Measurements from ENCODE around the gene C11orf24. TPM values are rescaled to one million over a fixed set of nuclear protein-coding genes. Genes with fewer than 3 reads are reported as not detected.
"Not testable (repeated sequence)": the region's sequence is repeated elsewhere in the genome, so short reads cannot be mapped to it uniquely, and the experiment has no call there.

Gene C11orf24
- total RNA-seq, 1 experiment from 2014 or later, result 52.3 TPM

DNA sequence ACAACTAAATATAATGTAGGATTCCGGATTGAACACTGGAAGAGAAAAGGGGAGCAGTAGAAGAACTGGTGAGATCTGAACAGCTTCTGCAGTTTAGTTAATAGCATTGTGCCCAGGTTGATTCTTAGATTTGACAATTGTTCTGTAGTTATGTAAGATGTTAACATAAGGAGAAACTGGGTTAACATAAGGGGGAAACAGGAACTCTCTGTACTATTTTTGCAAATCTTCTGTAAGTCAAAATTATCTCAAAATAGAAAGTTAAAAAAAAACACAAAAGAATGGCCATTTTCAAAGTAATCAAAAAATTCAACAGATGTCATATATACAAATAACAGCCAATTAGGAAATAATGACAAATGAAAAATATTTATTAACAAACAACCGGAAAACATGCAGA, 21.9 kb upstream of the C11orf24 start:
- ChIA-PET CTCF (no interaction called here), POLR2A (ENCODE audit: low non-redundant PET) (no interaction called here)
- H3K36me3 ChIP-seq (ENCODE audit: insufficient read depth, low read length, poor library complexity, severe bottlenecking), result no peaks in the 10 kb centered on the region
- H3K4me3 ChIP-seq (ENCODE audit: low read depth, low read length, poor library complexity, severe bottlenecking), result no peak overlapping the region
- DNase-seq (ENCODE audit: low spot score), result no peak
- BruUV-seq (replicated peaks), result no TSS peak
- H3K9me3 ChIP-seq (ENCODE audit: low read depth, low read length, poor library complexity, severe bottlenecking), result peaks cover 6% of the 10 kb centered on the region
- no peak overlapping the region for H3K27ac ChIP-seq (ENCODE audit: low read depth, low read length, poor library complexity, severe bottlenecking)
- no peak for TF ChIP-seq EZH2 (IDR thresholded peaks at IDR 0.05; ENCODE audit: borderline replicate concordance, low read depth, low read length, poor library complexity, severe bottlenecking)
- TF ChIP-seq, protein P1, sequence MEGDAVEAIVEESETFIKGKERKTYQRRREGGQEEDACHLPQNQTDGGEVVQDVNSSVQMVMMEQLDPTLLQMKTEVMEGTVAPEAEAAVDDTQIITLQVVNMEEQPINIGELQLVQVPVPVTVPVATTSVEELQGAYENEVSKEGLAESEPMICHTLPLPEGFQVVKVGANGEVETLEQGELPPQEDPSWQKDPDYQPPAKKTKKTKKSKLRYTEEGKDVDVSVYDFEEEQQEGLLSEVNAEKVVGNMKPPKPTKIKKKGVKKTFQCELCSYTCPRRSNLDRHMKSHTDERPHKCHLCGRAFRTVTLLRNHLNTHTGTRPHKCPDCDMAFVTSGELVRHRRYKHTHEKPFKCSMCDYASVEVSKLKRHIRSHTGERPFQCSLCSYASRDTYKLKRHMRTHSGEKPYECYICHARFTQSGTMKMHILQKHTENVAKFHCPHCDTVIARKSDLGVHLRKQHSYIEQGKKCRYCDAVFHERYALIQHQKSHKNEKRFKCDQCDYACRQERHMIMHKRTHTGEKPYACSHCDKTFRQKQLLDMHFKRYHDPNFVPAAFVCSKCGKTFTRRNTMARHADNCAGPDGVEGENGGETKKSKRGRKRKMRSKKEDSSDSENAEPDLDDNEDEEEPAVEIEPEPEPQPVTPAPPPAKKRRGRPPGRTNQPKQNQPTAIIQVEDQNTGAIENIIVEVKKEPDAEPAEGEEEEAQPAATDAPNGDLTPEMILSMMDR (conservative IDR thresholded peaks at IDR 0.05; ENCODE audit: low read depth, low read length), result no peak
- H3K4me1 ChIP-seq (ENCODE audit: insufficient read depth, low read length, poor library complexity, severe bottlenecking), result no peaks in the 10 kb centered on the region
- no peaks in the 10 kb centered on the region for H3K27me3 ChIP-seq (replicated peaks; ENCODE audit: insufficient read depth, low read depth, low read length, poor library complexity)
- intact Hi-C loops (cut with micrococcal nuclease; ENCODE audit: unreplicated experiment), result no loop called here

- no peak overlapping the region for H3K4me3 ChIP-seq (ENCODE audit: low read depth, low read length, poor library complexity, severe bottlenecking)
- H3K27ac ChIP-seq (ENCODE audit: low read depth, low read length, poor library complexity, severe bottlenecking), result no peak overlapping the region
- intact Hi-C loops (cut with micrococcal nuclease; ENCODE audit: unreplicated experiment), result no loop called here
- no peak for TF ChIP-seq EZH2 (IDR thresholded peaks at IDR 0.05; ENCODE audit: borderline replicate concordance, low read depth, low read length, poor library complexity, severe bottlenecking)
- TF ChIP-seq, protein P1 (conservative IDR thresholded peaks at IDR 0.05; ENCODE audit: low read depth, low read length), result no peak
- ChIA-PET POLR2A (ENCODE audit: low non-redundant PET) (no interaction called here), CTCF (no interaction called here)
- no peaks in the 10 kb centered on the region for H3K27me3 ChIP-seq (replicated peaks; ENCODE audit: insufficient read depth, low read depth, low read length, poor library complexity)
- no peak for DNase-seq (ENCODE audit: low spot score)
- H3K9me3 ChIP-seq (ENCODE audit: low read depth, low read length, poor library complexity, severe bottlenecking), result peaks cover 6% of the 10 kb centered on the region
- H3K36me3 ChIP-seq (ENCODE audit: insufficient read depth, low read length, poor library complexity, severe bottlenecking), result no peaks in the 10 kb centered on the region
- no TSS peak for BruUV-seq (replicated peaks)
- H3K4me1 ChIP-seq (ENCODE audit: insufficient read depth, low read length, poor library complexity, severe bottlenecking), result no peaks in the 10 kb centered on the region
Measured at GRCh38 chr11:68289456-68289855, 17.7 kb upstream of the C11orf24 start.

GRCh38 chr11:68287419-68287818, 15.6 kb upstream of the C11orf24 start:
- Histone ChIP-seq H3K27me3 (replicated peaks; ENCODE audit: insufficient read depth, low read depth, low read length, poor library complexity) (no peaks in the 10 kb centered on the region), H3K4me1 (ENCODE audit: insufficient read depth, low read length, poor library complexity, severe bottlenecking) (no peaks in the 10 kb centered on the region), H3K36me3 (ENCODE audit: insufficient read depth, low read length, poor library complexity, severe bottlenecking) (no peaks in the 10 kb centered on the region), H3K9me3 (ENCODE audit: low read depth, low read length, poor library complexity, severe bottlenecking) (peaks cover 6% of the 10 kb centered on the region), H3K4me3 (ENCODE audit: low read depth, low read length, poor library complexity, severe bottlenecking) (no peak overlapping the region), H3K27ac (ENCODE audit: low read depth, low read length, poor library complexity, severe bottlenecking) (no peak overlapping the region)
- BruUV-seq (replicated peaks), result no TSS peak
- intact Hi-C loops (cut with micrococcal nuclease; ENCODE audit: unreplicated experiment), result no loop called here
- TF ChIP-seq, protein P1 (conservative IDR thresholded peaks at IDR 0.05; ENCODE audit: low read depth, low read length), result no peak
- no peak for TF ChIP-seq EZH2 (IDR thresholded peaks at IDR 0.05; ENCODE audit: borderline replicate concordance, low read depth, low read length, poor library complexity, severe bottlenecking)
- ChIA-PET CTCF (no interaction called here), POLR2A (ENCODE audit: low non-redundant PET) (interaction anchor here (0.6 kb wide), 1 partner anchor 50 kb away, joined by 8 read pairs; no protein-coding TSS in a partner anchor)
- no peak for DNase-seq (ENCODE audit: low spot score)

GRCh38 chr11:68284588-68284987, 12.8 kb upstream of the C11orf24 start:
- H3K9me3 ChIP-seq (ENCODE audit: low read depth, low read length, poor library complexity, severe bottlenecking); intact Hi-C loops (cut with micrococcal nuclease; ENCODE audit: unreplicated experiment); H3K4me3 ChIP-seq (ENCODE audit: low read depth, low read length, poor library complexity, severe bottlenecking); H3K36me3 ChIP-seq (ENCODE audit: insufficient read depth, low read length, poor library complexity, severe bottlenecking); H3K27me3 ChIP-seq (replicated peaks; ENCODE audit: insufficient read depth, low read depth, low read length, poor library complexity); H3K27ac ChIP-seq (ENCODE audit: low read depth, low read length, poor library complexity, severe bottlenecking); DNase-seq (ENCODE audit: low spot score); BruUV-seq (replicated peaks); CTCF ChIA-PET; H3K4me1 ChIP-seq (ENCODE audit: insufficient read depth, low read length, poor library complexity, severe bottlenecking): not testable (repeated sequence)
- POLR2A ChIA-PET (ENCODE audit: low non-redundant PET), result interaction anchor here (0.6 kb wide), 1 partner anchor 107 kb away, joined by 4 read pairs; no protein-coding TSS in a partner anchor

Measured in A673 (cell line).